Measurements from ENCODE around the gene ATRNL1.

The ATRNL1 gene

DNA sequence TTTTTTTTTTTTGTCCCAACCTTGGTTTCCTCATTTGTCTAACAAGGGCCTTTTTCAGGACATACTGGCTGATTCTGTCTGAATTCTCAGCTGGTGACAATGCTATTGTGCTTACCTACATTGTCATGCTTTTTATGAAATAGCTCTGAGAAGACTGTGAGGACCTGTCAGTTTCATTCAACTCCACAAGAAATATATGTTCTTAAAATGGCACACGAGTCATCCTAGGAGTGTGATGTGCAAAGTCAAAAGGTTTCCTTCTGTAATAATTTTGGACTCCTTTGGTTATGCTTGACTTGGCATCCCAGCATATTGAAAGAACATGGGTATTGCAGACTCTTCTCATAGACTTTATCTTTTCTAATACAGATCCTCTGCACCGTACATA, 863.8 kb downstream of the ATRNL1 start:
- DNase-seq: no peak

DNA sequence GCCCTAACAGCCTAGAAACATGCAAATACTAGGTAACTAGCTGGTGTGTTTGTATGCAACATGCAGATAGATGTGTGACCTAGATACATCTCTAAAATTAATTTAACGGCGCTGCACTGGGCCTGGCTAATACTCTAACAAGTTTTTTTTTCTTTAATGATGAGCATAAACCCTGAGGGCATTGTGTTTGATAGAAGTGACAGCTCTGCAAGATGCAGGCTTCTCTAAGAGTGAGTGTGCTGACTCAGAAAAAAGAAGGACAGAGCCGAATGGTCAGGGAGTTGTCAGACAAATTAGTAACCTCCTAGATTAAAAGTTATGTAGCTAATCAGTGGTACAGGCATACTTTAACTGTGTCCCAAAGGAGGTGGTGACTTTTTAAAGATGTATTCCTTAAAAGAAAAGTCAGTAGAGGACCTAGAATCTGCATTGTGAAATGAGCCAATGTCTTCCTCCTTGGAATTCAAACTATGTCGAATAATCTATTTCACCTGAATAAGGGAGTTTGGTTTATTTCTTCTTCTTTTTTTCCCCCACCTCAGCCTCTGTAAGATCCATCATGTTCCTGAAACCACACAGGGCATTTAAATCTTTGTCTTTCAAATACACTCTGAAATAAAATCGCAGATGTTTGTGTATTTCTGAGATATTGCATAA, 864.7 kb downstream of the ATRNL1 start:
- DNase-seq: no peak

DNA sequence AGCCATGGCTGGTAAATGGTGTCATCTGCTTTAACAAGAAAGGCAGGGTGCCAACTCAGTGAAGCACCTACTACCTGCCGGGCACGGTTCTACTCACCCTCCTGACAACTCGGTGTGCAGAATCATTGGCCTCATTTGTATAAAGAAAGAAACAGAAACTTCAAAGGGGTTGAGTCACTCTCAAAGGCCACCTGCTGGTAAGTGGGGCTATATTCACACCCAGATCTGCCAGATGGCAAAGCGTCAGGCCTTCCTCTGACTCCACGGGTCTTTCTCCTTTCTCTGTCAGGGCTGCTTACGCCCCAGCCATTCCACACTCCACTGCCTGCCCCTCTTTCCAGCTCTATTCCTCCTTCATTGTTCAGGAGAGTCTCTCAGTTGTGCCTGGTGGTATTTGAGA, 870.7 kb downstream of the ATRNL1 start:
- DNase-seq: peak; percentile 21 to 50

GRCh38 chr10:115964827-115965226, 871.7 kb downstream of the ATRNL1 start:
- no peak for DNase-seq

DNA sequence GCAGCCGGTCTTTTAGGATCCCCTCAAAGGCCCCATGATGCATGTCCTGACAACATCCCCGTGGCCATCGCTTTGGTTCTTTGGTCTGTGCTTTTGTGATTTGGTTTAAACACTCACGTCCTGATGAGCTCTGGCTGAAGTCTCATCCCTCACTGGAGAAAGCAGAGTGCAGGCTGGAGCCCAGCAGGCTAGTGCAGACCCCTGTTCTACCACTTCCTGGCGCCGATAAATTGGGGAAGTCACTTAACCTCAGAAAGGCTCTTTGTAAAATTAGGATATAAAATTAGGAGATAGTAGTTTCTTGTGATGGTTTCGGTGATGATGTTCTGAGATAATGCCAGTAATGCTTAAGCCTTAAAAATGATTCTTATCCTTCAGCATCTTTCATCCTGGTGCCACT, 872.2 kb downstream of the ATRNL1 start:
- DNase-seq: no peak

DNA sequence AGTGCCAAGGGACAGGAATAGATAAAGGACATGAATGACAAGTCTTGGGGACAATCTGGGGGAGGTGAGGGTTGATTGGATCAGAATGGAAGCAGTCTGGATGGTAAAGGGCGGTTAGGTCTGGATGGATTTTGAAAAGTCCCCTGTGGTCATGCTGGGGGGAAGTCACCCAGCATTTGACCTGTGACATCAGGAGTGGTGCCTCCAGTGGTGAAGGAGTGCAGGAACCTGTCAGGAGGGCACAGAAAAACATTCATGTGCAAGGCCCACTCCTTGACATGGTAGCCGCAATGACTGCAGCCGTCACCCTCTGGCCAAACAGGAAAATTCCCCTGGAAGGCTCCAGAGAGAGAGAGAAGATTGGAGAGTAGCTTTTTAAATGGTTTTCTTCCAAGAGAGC, 875.1 kb downstream of the ATRNL1 start:
- DNase-seq: no peak

GRCh38 chr10:115969591-115969990, 876.4 kb downstream of the ATRNL1 start:
- no peak for DNase-seq

- DNase-seq: no peak
Measured at GRCh38 chr10:115971921-115972320, 878.8 kb downstream of the ATRNL1 start.

DNA sequence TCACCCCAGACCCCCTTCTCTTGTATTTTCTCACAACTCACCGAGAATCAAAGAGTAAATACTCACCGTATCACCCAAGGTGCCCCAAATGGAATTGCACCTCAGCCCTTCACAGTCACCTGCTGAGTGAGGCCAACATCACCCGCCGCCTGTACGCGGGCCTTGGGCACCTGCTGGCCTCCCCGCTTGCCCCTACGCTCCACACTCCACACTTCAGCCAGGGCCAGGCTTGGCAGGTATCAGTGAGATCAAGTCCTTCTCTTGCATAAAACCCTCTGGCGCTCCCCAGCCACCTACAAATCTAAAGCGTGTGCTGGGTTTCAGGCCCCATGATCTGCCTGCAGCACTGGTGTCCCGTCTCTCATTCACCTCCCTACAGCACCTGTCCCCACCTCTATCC, 879.3 kb downstream of the ATRNL1 start:
- DNase-seq: no peak

GRCh38 chr10:115974351-115974750, 881.2 kb downstream of the ATRNL1 start:
- no peak for DNase-seq

- DNase-seq: no peak
Measured at GRCh38 chr10:115974816-115975430, 881.8 kb downstream of the ATRNL1 start.

DNA sequence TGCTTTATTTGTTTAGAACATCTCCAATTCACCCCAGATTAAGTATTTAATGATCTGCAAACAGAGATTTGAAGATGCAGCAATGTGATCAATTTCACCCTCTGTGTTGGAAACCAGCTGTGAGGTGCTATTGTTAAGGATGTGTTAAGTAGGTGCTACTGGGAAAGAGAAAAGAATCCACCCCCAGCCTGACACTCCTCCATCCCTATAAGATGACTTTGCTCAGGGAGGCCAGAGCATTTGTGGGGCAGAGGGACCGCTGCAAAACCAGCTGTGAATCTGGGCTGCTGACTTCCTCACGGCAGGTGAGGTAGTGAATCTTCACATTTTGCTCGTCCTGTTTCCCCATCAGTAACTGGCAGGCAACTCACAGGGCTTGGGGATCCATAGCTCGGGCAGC, 882.3 kb downstream of the ATRNL1 start:
- DNase-seq: no peak

DNA sequence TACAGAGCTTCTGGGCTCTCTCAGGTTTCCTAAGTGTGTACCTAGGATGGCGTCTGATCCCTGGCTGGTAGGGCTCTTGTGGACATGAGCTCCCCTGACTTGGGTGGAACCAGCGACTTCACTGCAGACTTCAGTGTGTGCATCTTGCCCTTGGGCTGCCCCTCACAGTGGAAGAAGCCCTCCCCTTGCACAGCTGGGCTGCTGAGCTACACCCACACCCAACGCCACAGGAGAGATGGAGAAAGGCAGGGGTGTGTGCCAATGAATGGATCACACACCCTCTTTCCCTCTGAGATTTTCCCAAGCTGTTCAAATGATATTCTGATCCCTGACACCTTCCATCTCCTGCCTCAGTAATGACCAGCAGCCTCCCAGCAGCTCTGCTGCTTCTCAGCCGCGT, 883.2 kb downstream of the ATRNL1 start:
- DNase-seq: no peak

DNA sequence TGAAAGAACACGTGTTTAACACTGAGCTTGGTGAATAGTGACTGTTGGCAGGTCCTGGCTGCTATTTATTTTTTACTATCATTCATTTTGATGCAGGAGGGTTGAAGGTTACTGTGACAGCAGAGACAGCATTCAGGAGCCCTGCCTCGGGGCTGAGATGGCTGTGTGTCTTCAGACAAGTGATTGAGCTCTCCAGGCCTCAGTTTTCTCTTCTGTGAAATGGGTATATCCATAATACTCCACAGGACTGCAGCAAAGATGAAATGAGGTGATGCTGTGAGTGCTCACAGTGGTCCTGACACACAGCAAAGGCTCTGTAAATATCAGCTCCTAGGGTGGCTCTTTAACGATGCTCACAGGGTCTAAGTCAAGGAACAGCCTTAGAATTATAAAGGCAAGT, 884.7 kb downstream of the ATRNL1 start:
- no peak for DNase-seq

GRCh38 chr10:115979576-115979975, 886.4 kb downstream of the ATRNL1 start:
- peak in 1 of 2 experiments; percentile 14 for DNase-seq

DNA sequence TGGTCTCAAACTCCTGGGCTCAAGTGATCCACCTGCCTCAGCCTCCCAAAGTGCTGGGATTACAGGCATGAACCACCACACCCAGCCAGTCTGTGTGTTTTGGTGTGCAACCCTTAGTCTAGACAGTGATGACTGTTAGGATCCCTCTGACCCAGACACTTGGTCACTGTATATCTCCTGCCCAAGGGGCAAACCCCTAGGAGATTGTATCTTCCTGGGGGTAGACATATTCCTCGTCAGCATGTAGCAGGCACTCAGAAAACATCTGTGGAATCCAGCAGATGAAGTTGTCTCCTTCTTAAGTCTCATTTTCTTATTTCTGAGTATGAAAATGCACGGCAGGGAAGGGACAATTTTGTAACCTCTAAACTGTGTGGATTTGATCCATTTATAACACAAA, 887.3 kb downstream of the ATRNL1 start:
- no peak for DNase-seq

DNA sequence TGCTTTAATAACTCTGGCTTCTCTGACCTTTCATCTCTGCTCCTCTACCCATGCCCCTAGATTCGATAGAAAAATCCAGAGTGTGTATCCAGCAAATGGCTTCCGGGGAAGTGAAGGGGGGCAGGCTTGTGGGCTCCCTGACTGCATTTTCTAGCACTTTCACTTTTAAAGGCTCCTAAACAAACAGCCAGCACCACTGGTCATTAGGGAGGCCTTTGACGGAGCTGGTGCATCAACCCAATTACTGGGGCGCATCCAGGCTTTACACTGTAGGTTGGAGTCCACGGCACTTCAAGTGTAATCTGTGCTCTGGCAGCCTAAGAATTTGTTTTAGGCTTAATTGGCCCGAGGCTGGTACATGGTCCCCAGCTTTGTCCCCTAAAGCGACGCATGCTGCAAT, 887.9 kb downstream of the ATRNL1 start:
- no peak for DNase-seq

- DNase-seq: no peak
Measured at GRCh38 chr10:115982076-115982475, 888.9 kb downstream of the ATRNL1 start.

- no peak for DNase-seq
Measured at GRCh38 chr10:115982526-115982925, 889.4 kb downstream of the ATRNL1 start.

DNA sequence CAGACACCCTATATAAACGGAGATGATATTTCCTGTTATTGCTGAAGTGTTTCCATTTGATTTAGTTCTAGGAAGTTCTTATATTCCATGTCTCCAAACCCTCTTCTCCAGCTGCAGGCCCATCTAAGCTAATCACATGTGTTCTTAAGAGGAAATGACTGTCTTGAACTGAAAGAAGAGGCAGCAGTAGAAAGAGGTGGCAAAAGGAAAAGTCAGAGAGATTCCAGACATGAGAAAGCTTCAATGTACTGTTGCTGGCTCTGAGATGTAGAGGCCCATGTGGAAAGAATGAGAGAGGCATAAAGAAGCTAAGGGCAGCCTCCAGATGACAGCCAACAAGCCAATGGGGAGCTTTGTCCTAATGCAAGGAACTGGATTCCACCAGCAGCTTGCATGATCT, 892.6 kb downstream of the ATRNL1 start:
- DNase-seq: no peak

- DNase-seq: no peak
Measured at GRCh38 chr10:115988380-115988779, 895.2 kb downstream of the ATRNL1 start.

- no peak for DNase-seq
Measured at GRCh38 chr10:115989621-115990020, 896.5 kb downstream of the ATRNL1 start.

DNA sequence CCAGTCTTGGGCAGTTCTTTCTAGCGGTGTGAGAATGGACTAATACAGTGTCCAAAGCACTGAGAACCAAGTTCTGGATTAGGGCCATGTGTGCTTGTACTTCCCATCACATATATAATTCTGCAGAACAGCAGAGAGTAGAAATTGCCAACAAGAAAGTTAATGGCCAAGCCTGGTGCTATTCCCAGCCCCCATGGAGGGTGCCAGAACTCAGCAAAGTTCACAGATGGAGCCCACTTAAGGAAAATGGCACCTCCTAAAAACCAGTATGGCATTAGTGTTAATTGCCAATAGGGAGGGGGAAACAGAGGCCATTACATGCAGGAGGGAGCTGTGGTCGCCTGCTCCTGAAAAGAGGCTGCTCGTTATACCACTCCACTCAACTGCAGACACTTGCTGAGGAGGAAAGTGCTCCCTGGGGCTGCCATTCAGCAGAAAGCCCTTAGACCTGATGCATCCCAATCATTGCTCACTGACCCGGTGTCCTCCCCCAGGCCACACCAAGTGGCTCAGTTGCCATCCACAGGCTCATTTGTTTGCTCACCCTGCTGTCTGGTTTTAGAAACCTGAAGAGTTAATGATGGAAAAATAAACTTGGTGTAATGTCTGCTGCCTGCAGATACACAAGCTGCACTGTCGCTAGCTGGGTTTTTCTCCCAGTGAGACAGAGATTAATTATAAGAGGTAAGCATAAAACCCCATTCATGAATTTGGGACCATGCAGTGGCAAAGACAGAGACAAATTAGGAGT, 899.2 kb downstream of the ATRNL1 start:
- no peak for DNase-seq

DNA sequence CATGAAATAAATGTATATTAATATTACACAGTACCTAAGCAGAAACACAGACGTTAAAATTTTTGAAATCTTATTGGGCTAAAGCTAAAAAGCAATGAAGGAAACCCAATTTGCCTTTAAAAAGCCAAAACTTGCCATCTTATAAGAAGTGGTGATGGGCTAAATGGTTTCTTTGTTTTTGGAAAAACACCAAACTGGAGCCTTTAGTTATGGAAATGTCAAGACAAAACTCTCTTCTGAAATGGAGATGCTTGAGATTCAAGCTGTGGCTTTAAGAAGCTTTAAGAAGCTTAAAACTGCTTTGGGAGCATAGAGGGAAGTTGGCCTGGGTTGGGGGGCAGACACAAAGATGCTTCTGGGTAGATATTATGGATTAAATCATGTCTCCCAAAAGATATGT, 902.9 kb downstream of the ATRNL1 start:
- no peak for DNase-seq

Measured in NCI-H524 (cell line).